Fibroblast of villous mesenchyme (primary cell): ENCODE measurements around the gene USP48. TPM values are rescaled to one million over a fixed set of nuclear protein-coding genes. Genes with fewer than 3 reads are reported as not detected.

Experiments
- DNase-seq: peaks from one replicate; pipeline ENCODE4 v3.0.0-alpha.2; 2010; ENCODE audit warnings: low read depth
- H3K4me3 ChIP-seq: 2 replicates; pipeline ENCODE4 v1.5.1; 2011; ENCODE audit warnings: low read depth, mild to moderate bottlenecking, low read length
- CTCF ChIP-seq: IDR thresholded peaks from 2 replicates; pipeline ENCODE4 v1.5.1; 2012; ENCODE audit warnings: low read depth, mild to moderate bottlenecking, low read length; ENCODE audit not compliant: insufficient read depth
- total RNA-seq: library from RNA; depleted of rRNA; stranded (reverse); fragments of >200 nt; gene quantifications from 2 replicates; pipeline ENCODE4 v1.2.3, GENCODE V29; 2012

The USP48 gene
- total RNA-seq, 1 donor, result 52.2 TPM

GRCh38 chr1:21741206-21741605, 41.7 kb downstream of the USP48 start:
- H3K4me3 ChIP-seq, result no peak overlapping the region
- no peak for TF ChIP-seq CTCF
- DNase-seq, result peak; percentile 33

- no peak overlapping the region for H3K4me3 ChIP-seq
- DNase-seq, result no peak
- TF ChIP-seq CTCF, result no peak
These were observed 46.1 kb downstream of the USP48 start for GRCh38 chr1:21736876-21737275.

- no peak overlapping the region for H3K4me3 ChIP-seq
- no peak for DNase-seq
- no peak for TF ChIP-seq CTCF
These were observed 46.9 kb downstream of the USP48 start for GRCh38 chr1:21736011-21736410.

GRCh38 chr1:21734526-21734925, 48.4 kb downstream of the USP48 start:
- H3K4me3 ChIP-seq, result no peak overlapping the region
- no peak for DNase-seq
- no peak for TF ChIP-seq CTCF

GRCh38 chr1:21732664-21733063, 50.3 kb downstream of the USP48 start:
- H3K4me3 ChIP-seq, result no peak overlapping the region
- no peak for TF ChIP-seq CTCF
- DNase-seq, result no peak

GRCh38 chr1:21725748-21726392, 57.1 kb downstream of the USP48 start:
- TF ChIP-seq CTCF, result no peak
- no peak overlapping the region for H3K4me3 ChIP-seq
- no peak for DNase-seq

- H3K4me3 ChIP-seq, result no peak overlapping the region
- TF ChIP-seq CTCF, result no peak
- DNase-seq, result no peak
These were observed 58.4 kb downstream of the USP48 start for GRCh38 chr1:21724570-21724969.
